HEK293 (cell line): ENCODE data around the gene ATP1A3.

ENCODE experiments used
- CTCF ChIA-PET: fragments of 350-600 bp; formaldehyde crosslinking; extraction: SDS; loops from one replicate; lab custom pipeline; 2021; ENCODE audit warnings: antibody characterized with exemption; lab: Yijun Ruan, JAX
- POLR2A ChIA-PET: fragments of 300-600 bp; formaldehyde crosslinking; extraction: SDS; loops from one replicate; lab custom pipeline; 2020; ENCODE audit warnings: antibody characterized with exemption, inconsistent platforms; lab: Yijun Ruan, JAX
- H3K27ac ChIP-seq: fragments of 200-500 bp; sonication (Bioruptor generic); 2 replicates; pipeline ENCODE4 v1.5.1; 2014; ENCODE audit warnings: low read depth, low read length, control low read depth, inconsistent platforms; ENCODE audit errors: extremely low read depth
- H3K36me3 ChIP-seq, 2 experiments: fragments of 200-500 bp in 1 of 2; sonication (Bioruptor generic) in 1 of 2; 1 replicate in 1 of 2; 2 replicates in 1 of 2; pipeline ENCODE4 v1.5.1; 2014 to 2017; ENCODE audit warnings: inconsistent platforms in 2 of 2, low read length in 2 of 2; ENCODE audit not compliant: control insufficient read depth in 2 of 2, insufficient read depth in 1 of 2
- H3K4me1 ChIP-seq: fragments of 200-500 bp; sonication (Bioruptor generic); 2 replicates; pipeline ENCODE4 v1.5.1; 2014; ENCODE audit warnings: mild to moderate bottlenecking, low read length, inconsistent platforms; ENCODE audit not compliant: control insufficient read depth, insufficient read depth
- H3K4me3 ChIP-seq: 2 replicates; pipeline ENCODE4 v1.5.1; 2011; ENCODE audit warnings: low read depth, mild to moderate bottlenecking, control low read depth, low read length, moderate library complexity
- H3K9me3 ChIP-seq: fragments of 200-500 bp; sonication (Bioruptor generic); 2 replicates; pipeline ENCODE4 v1.5.1; 2014; ENCODE audit warnings: low read depth, low read length, inconsistent platforms; ENCODE audit not compliant: control insufficient read depth, insufficient read depth
- EGR2 ChIP-seq: fragments of 450-650 bp; formaldehyde crosslinking; IDR thresholded peaks from 2 replicates; pipeline ENCODE4 v1.5.1; 2016; ENCODE audit warnings: low read depth, missing biosample characterization, missing genetic modification characterization
- GLI2 ChIP-seq: fragments of 450-650 bp; formaldehyde crosslinking; IDR thresholded peaks from 2 replicates; pipeline ENCODE4; 2017; ENCODE audit warnings: missing biosample characterization, missing genetic modification characterization, low read depth, borderline replicate concordance
- GLIS2 ChIP-seq: fragments of 450-650 bp; formaldehyde crosslinking; IDR thresholded peaks from 2 replicates; pipeline ENCODE4 v1.5.1; 2016; ENCODE audit warnings: missing biosample characterization, missing genetic modification characterization
- KLF8 ChIP-seq: fragments of 450-650 bp; formaldehyde crosslinking; IDR thresholded peaks from 2 replicates; pipeline ENCODE4 v1.5.1; 2016; ENCODE audit warnings: missing biosample characterization, missing genetic modification characterization
- SP2 ChIP-seq: fragments of 450-650 bp; formaldehyde crosslinking; IDR thresholded peaks from 2 replicates; pipeline ENCODE4 v1.5.1; 2016; ENCODE audit warnings: missing biosample characterization, missing genetic modification characterization
- SP3 ChIP-seq: fragments of 450-650 bp; formaldehyde crosslinking; IDR thresholded peaks from 2 replicates; pipeline ENCODE4 v1.5.1; 2016; ENCODE audit warnings: missing biosample characterization, missing genetic modification characterization
- SP7 ChIP-seq: fragments of 450-650 bp; formaldehyde crosslinking; IDR thresholded peaks from 2 replicates; pipeline ENCODE4 v1.5.1; 2016; ENCODE audit warnings: missing biosample characterization, missing genetic modification characterization
- YY2 ChIP-seq: fragments of 450-650 bp; formaldehyde crosslinking; IDR thresholded peaks from 2 replicates; pipeline ENCODE4 v1.5.1; 2016; ENCODE audit warnings: missing biosample characterization, missing genetic modification characterization
- ZBTB20 ChIP-seq: fragments of 450-650 bp; formaldehyde crosslinking; IDR thresholded peaks from 2 replicates; pipeline ENCODE4 v1.5.1; 2016; ENCODE audit warnings: missing biosample characterization, missing genetic modification characterization
- ZBTB6 ChIP-seq: fragments of 450-650 bp; formaldehyde crosslinking; IDR thresholded peaks from 2 replicates; pipeline ENCODE4 v1.5.1; 2017; ENCODE audit warnings: missing biosample characterization, missing genetic modification characterization
- ZFHX2 ChIP-seq: fragments of 450-650 bp; formaldehyde crosslinking; conservative IDR thresholded peaks from 2 replicates; pipeline ENCODE4 v1.5.1; 2016; ENCODE audit warnings: missing biosample characterization, missing genetic modification characterization
- ZFP41 ChIP-seq: fragments of 450-650 bp; formaldehyde crosslinking; IDR thresholded peaks from 2 replicates; pipeline ENCODE4 v1.5.1; 2016; ENCODE audit warnings: missing biosample characterization, missing genetic modification characterization, borderline replicate concordance
- ZNF16 ChIP-seq: fragments of 450-650 bp; formaldehyde crosslinking; IDR thresholded peaks from 2 replicates; pipeline ENCODE4 v1.5.1; 2016; ENCODE audit warnings: low read depth, missing biosample characterization, missing genetic modification characterization
- ZNF239 ChIP-seq: fragments of 450-650 bp; formaldehyde crosslinking; IDR thresholded peaks from 2 replicates; pipeline ENCODE4 v1.5.1; 2016; ENCODE audit warnings: missing biosample characterization, missing genetic modification characterization
- ZNF248 ChIP-seq: fragments of 450-650 bp; formaldehyde crosslinking; IDR thresholded peaks from 2 replicates; pipeline ENCODE4 v1.5.1; 2017; ENCODE audit warnings: missing biosample characterization, missing genetic modification characterization
- ZNF266 ChIP-seq: fragments of 450-650 bp; formaldehyde crosslinking; IDR thresholded peaks from 2 replicates; pipeline ENCODE4 v1.5.1; 2016; ENCODE audit warnings: missing biosample characterization, missing genetic modification characterization, low read depth
- ZNF274 ChIP-seq, 2 experiments: fragments of 200-500 bp in 1 of 2; fragments of 450-650 bp in 1 of 2; sonication (Bioruptor generic) in 1 of 2; formaldehyde crosslinking in 1 of 2; IDR thresholded peaks; 2 replicates each; pipeline versions ENCODE4 v1.5.1 to v1.6.1; 2014 to 2016; ENCODE audit warnings: borderline replicate concordance in 1 of 2, inconsistent platforms in 1 of 2, low read length in 1 of 2, missing biosample characterization in 1 of 2, missing genetic modification characterization in 1 of 2
- ZNF324 ChIP-seq: fragments of 450-650 bp; formaldehyde crosslinking; IDR thresholded peaks from 2 replicates; pipeline ENCODE4 v1.5.1; 2016; ENCODE audit warnings: missing biosample characterization, missing genetic modification characterization
- ZNF335 ChIP-seq: fragments of 450-650 bp; formaldehyde crosslinking; conservative IDR thresholded peaks from 2 replicates; pipeline ENCODE4 v1.5.1; 2016; ENCODE audit warnings: missing biosample characterization, missing genetic modification characterization
- ZNF394 ChIP-seq: fragments of 450-650 bp; formaldehyde crosslinking; IDR thresholded peaks from 2 replicates; pipeline ENCODE4 v1.5.1; 2016; ENCODE audit warnings: missing biosample characterization, missing genetic modification characterization, mild to moderate bottlenecking, moderate library complexity, borderline replicate concordance
- ZNF449 ChIP-seq: fragments of 450-650 bp; formaldehyde crosslinking; IDR thresholded peaks from 2 replicates; pipeline ENCODE4 v1.5.1; 2017; ENCODE audit warnings: missing biosample characterization, mild to moderate bottlenecking, missing genetic modification characterization, moderate library complexity
- ZNF48 ChIP-seq: fragments of 450-650 bp; formaldehyde crosslinking; IDR thresholded peaks from 2 replicates; pipeline ENCODE4 v1.5.1; 2016; ENCODE audit warnings: missing biosample characterization, missing genetic modification characterization
- ZNF514 ChIP-seq: fragments of 450-650 bp; formaldehyde crosslinking; IDR thresholded peaks from 2 replicates; pipeline ENCODE4 v1.5.1; 2016; ENCODE audit warnings: missing biosample characterization, missing genetic modification characterization
- ZNF521 ChIP-seq: fragments of 450-650 bp; formaldehyde crosslinking; IDR thresholded peaks from 2 replicates; pipeline ENCODE4 v1.5.1; 2017; ENCODE audit warnings: missing biosample characterization, mild to moderate bottlenecking, missing genetic modification characterization
- ZNF544 ChIP-seq: fragments of 450-650 bp; formaldehyde crosslinking; IDR thresholded peaks from 2 replicates; pipeline ENCODE4 v1.5.0; 2017; ENCODE audit warnings: missing biosample characterization, missing genetic modification characterization
- ZNF560 ChIP-seq: fragments of 450-650 bp; formaldehyde crosslinking; IDR thresholded peaks from 2 replicates; pipeline ENCODE4 v1.5.1; 2017; ENCODE audit warnings: missing biosample characterization, missing genetic modification characterization, borderline replicate concordance
- ZNF580 ChIP-seq: fragments of 450-650 bp; formaldehyde crosslinking; IDR thresholded peaks from 2 replicates; pipeline ENCODE4 v1.5.1; 2016; ENCODE audit warnings: missing biosample characterization, missing genetic modification characterization
- ZNF624 ChIP-seq: fragments of 450-650 bp; formaldehyde crosslinking; IDR thresholded peaks from 2 replicates; pipeline ENCODE4 v1.5.1; 2017; ENCODE audit warnings: missing biosample characterization, missing genetic modification characterization
- ZNF660 ChIP-seq: fragments of 450-650 bp; IDR thresholded peaks from 2 replicates; pipeline ENCODE4 v1.5.1; 2018; ENCODE audit warnings: missing biosample characterization, mild to moderate bottlenecking, missing genetic modification characterization

The ATP1A3 gene

GRCh38 chr19:41993612-41994483 lies at the start of gene ATP1A3 (continued):
- no peak for TF ChIP-seq YY2 (tag by site-specific recombination)
- TF ChIP-seq GLIS2 (tag by site-specific recombination) = peak; percentile 98
- no peak for TF ChIP-seq KLF8 (tag by site-specific recombination)
- no peak for TF ChIP-seq GLI2 (tag by site-specific recombination)
- no peak for TF ChIP-seq ZNF624 (tag by site-specific recombination)
- TF ChIP-seq ZNF449 (tag by site-specific recombination) = peak; percentile 88
- TF ChIP-seq ZBTB20 (tag by site-specific recombination) = peak; percentile 30; the same call in 1 of the 2 replicates
- no peak for TF ChIP-seq ZNF324 (tag by site-specific recombination)
- TF ChIP-seq ZNF394 = no peak
- no peak for TF ChIP-seq ZFP41 (tag by site-specific recombination)
- no peak for TF ChIP-seq ZNF16 (tag by site-specific recombination)
- no peak for TF ChIP-seq ZNF580 (tag by site-specific recombination)
- peak; percentile 70 for TF ChIP-seq ZNF335 (tag by site-specific recombination)
- peak; percentile 27; the same call in 1 of the 2 replicates for TF ChIP-seq SP7 (tag by site-specific recombination)
- TF ChIP-seq ZNF266 = 0 out of 2 replicates have a peak, but pooled peaks have one; percentile 2
- TF ChIP-seq SP2 (tag by site-specific recombination) = no peak; the same call in none of the 2 replicates
- no peak for TF ChIP-seq ZNF248
- peak; percentile 54 for TF ChIP-seq ZFHX2 (tag by site-specific recombination)
- TF ChIP-seq SP3 (tag by site-specific recombination) = peak; percentile 52; the same call in 1 of the 2 replicates
- no peak for TF ChIP-seq ZNF521 (tag by site-specific recombination)
- TF ChIP-seq ZNF239 (tag by site-specific recombination) = no peak

GRCh38 chr19:42042455-42043170 lies 48.6 kb upstream of the ATP1A3 start:
- ChIA-PET POLR2A (no interaction called here), CTCF (interaction anchor here (0.6 to 5.0 kb wide), 4 partner anchors 8 to 90 kb away, joined by 3 to 57 read pairs (median 20); no protein-coding TSS in a partner anchor)
- Histone ChIP-seq H3K4me3 (no peak overlapping the region), H3K9me3 (no peaks in the 10 kb centered on the region), H3K36me3 (no peaks in the 10 kb centered on the region; a peak in 1 of 3 replicates), H3K27ac (no peak overlapping the region), H3K4me1 (no peaks in the 10 kb centered on the region)
- TF ChIP-seq ZNF660 (tag by site-specific recombination) = no peak
- TF ChIP-seq ZNF274 (IDR thresholded peaks at IDR 0.05; ENCODE audit: low read length) = no peak
- no peak for TF ChIP-seq ZNF274 (tag by site-specific recombination; IDR thresholded peaks at IDR 0.05; ENCODE audit: borderline replicate concordance)
- no peak for TF ChIP-seq ZNF48 (tag by site-specific recombination)
- TF ChIP-seq EGR2 (tag by site-specific recombination) = no peak
- no peak for TF ChIP-seq ZBTB6
- no peak for TF ChIP-seq ZNF248
- TF ChIP-seq ZNF544 (tag by site-specific recombination) = no peak
- TF ChIP-seq ZNF560 (tag by site-specific recombination) = no peak
- no peak for TF ChIP-seq ZNF514 (tag by site-specific recombination)
